HepG2 (cell line): Measurements from ENCODE around the gene CREB3. TPM values are rescaled to one million over a fixed set of nuclear protein-coding genes. Genes with fewer than 3 reads are reported as not detected.

ENCODE experiments used
- ATF1 ChIP-seq: IDR thresholded peaks from 2 replicates; pipeline ENCODE4 v1.6.1; 2016; ENCODE audit warnings: mild to moderate bottlenecking, control low read depth
- CTCF ChIP-seq: sonication (generic); formaldehyde crosslinking; IDR thresholded peaks from 2 replicates; pipeline ENCODE4 v1.5.0; 2020; ENCODE audit warnings: mild to moderate bottlenecking, missing genetic modification reagents, moderate library complexity
- ELK4 ChIP-seq: sonication (generic); formaldehyde crosslinking; IDR thresholded peaks from 2 replicates; pipeline ENCODE4 v1.9.0; 2021; ENCODE audit warnings: missing genetic modification reagents, borderline replicate concordance
- MTERF4 ChIP-seq: sonication (generic); formaldehyde crosslinking; IDR thresholded peaks from 2 replicates; pipeline ENCODE4 v1.8.0; 2023; ENCODE audit warnings: mild to moderate bottlenecking, missing genetic modification reagents
- MXD1 ChIP-seq: sonication (generic); formaldehyde crosslinking; IDR thresholded peaks from 2 replicates; pipeline ENCODE4 v1.4.0; 2020; ENCODE audit warnings: mild to moderate bottlenecking, missing genetic modification reagents
- SAP130 ChIP-seq: IDR thresholded peaks from 2 replicates; pipeline ENCODE4 v1.6.1; 2016; ENCODE audit warnings: low read depth
- TEAD2 ChIP-seq: sonication (generic); formaldehyde crosslinking; IDR thresholded peaks from 2 replicates; pipeline ENCODE4 v1.9.0; 2021; ENCODE audit warnings: missing genetic modification reagents
- ZNF12 ChIP-seq: sonication (generic); formaldehyde crosslinking; IDR thresholded peaks from 2 replicates; pipeline ENCODE4 v1.5.0; 2020; ENCODE audit warnings: missing genetic modification reagents
- ZNF30 ChIP-seq: sonication (generic); formaldehyde crosslinking; IDR thresholded peaks from 2 replicates; pipeline ENCODE4 v1.5.0; 2020; ENCODE audit warnings: mild to moderate bottlenecking, missing genetic modification reagents
- ZNF33A ChIP-seq: sonication (generic); formaldehyde crosslinking; IDR thresholded peaks from 2 replicates; pipeline ENCODE4 v1.5.1; 2020; ENCODE audit warnings: missing genetic modification reagents, mild to moderate bottlenecking, moderate library complexity, borderline replicate concordance
- ZNF7 ChIP-seq: IDR thresholded peaks from 2 replicates; pipeline ENCODE4 v1.6.1; 2016; ENCODE audit warnings: missing biosample characterization, missing genetic modification reagents
- polyA plus RNA-seq, 8 experiments: library from polyadenylated mRNA; depleted of rRNA in 3 of 8; stranded (reverse) in 7 of 8; unstranded in 1 of 8; fragments of >200 nt; fragmentation: Illumina TruSeq in 4 of 8; extraction: Trizol in 4 of 8; gene quantifications; 2 replicates each; pipeline versions ENCODE4 v1.2.1 to v1.2.3, GENCODE V29; 2011 to 2016; ENCODE audit warnings: low read depth in 4 of 8, missing spikeins in 1 of 8, mixed read lengths in 1 of 8; ENCODE audit not compliant: insufficient read depth in 1 of 8
- total RNA-seq, 5 experiments: library from RNA; depleted of rRNA; stranded (reverse); fragments of >200 nt; fragmentation: Illumina TruSeq; extraction: Trizol; gene quantifications; 2 replicates each; pipeline ENCODE4 v1.2.3, GENCODE V29; 2016; ENCODE audit warnings: low read depth in 1 of 5
- TF ChIP-seq, protein P1 (sequence below): IDR thresholded peaks from 2 replicates; pipeline ENCODE4 v1.6.1; 2016
- TF ChIP-seq, protein P2 (sequence below): sonication (generic); formaldehyde crosslinking; IDR thresholded peaks from 2 replicates; pipeline ENCODE4 v1.4.0; 2020; ENCODE audit warnings: missing genetic modification reagents
- TF ChIP-seq, protein P3 (sequence below): sonication (generic); formaldehyde crosslinking; IDR thresholded peaks from 2 replicates; pipeline ENCODE4 v1.4.0; 2020; ENCODE audit warnings: mild to moderate bottlenecking, missing genetic modification reagents, borderline replicate concordance

The CREB3 gene
- total and polyA plus RNA-seq, 2 of the 13 experiments (the other 11 are each of a cell fraction or from before 2014, with no cell fraction given), result 11.1 to 34.2 TPM

DNA sequence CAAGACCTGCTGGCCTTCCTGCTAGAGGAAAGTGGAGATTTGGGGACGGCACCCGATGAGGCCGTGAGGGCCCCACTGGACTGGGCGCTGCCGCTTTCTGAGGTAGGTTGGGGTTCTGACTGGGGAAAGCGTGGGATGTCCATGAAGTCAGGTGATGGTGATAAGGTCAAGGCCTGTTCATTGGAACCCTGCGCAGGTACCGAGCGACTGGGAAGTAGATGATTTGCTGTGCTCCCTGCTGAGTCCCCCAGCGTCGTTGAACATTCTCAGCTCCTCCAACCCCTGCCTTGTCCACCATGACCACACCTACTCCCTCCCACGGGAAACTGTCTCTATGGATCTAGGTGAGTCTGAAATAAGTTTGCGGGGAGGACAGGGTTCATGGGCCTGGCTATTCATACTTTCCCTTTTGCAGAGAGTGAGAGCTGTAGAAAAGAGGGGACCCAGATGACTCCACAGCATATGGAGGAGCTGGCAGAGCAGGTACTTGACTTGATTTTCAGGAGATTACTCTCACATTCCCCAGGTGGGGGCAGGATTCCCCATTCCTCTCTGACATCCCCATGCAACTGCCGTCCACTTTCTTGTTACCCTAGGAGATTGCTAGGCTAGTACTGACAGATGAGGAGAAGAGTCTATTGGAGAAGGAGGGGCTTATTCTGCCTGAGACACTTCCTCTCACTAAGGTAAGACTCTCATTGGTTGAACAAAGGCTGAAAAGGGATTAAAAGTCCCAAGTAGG lies 505 bp downstream of the CREB3 start (continued):
- no peak for TF ChIP-seq ELK4
- TF ChIP-seq MXD1 (CRISPR knock-in tag), result 0 out of 2 replicates have a peak, but pooled peaks have one; percentile 6
- TF ChIP-seq, protein P1, sequence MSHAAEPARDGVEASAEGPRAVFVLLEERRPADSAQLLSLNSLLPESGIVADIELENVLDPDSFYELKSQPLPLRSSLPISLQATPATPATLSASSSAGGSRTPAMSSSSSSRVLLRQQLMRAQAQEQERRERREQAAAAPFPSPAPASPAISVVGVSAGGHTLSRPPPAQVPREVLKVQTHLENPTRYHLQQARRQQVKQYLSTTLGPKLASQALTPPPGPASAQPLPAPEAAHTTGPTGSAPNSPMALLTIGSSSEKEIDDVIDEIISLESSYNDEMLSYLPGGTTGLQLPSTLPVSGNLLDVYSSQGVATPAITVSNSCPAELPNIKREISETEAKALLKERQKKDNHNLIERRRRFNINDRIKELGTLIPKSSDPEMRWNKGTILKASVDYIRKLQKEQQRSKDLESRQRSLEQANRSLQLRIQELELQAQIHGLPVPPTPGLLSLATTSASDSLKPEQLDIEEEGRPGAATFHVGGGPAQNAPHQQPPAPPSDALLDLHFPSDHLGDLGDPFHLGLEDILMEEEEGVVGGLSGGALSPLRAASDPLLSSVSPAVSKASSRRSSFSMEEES (CRISPR knock-in tag), result 0 out of 2 replicates have a peak, but pooled peaks have one; percentile 17
- peak; percentile 32; the same call in 1 of the 2 replicates for TF ChIP-seq SAP130 (CRISPR knock-in tag)
- 0 out of 2 replicates have a peak, but pooled peaks have one; percentile 5 for TF ChIP-seq TEAD2
- peak; percentile 53; the same call in 1 of the 2 replicates for TF ChIP-seq CTCF (CRISPR knock-in tag)
- TF ChIP-seq MTERF4, result peak; percentile 61; the same call in 1 of the 2 replicates
- 0 out of 2 replicates have a peak, but pooled peaks have one; percentile 19 for TF ChIP-seq ZNF30 (CRISPR knock-in tag)
- peak; percentile 12; the same call in 1 of the 2 replicates for TF ChIP-seq ZNF33A (CRISPR knock-in tag)
- TF ChIP-seq ZNF12 (CRISPR knock-in tag), result peak; percentile 4; the same call in 1 of the 2 replicates
- 0 out of 2 replicates have a peak, but pooled peaks have one; percentile 8 for TF ChIP-seq ZNF7 (CRISPR knock-in tag)
- TF ChIP-seq, protein P2, sequence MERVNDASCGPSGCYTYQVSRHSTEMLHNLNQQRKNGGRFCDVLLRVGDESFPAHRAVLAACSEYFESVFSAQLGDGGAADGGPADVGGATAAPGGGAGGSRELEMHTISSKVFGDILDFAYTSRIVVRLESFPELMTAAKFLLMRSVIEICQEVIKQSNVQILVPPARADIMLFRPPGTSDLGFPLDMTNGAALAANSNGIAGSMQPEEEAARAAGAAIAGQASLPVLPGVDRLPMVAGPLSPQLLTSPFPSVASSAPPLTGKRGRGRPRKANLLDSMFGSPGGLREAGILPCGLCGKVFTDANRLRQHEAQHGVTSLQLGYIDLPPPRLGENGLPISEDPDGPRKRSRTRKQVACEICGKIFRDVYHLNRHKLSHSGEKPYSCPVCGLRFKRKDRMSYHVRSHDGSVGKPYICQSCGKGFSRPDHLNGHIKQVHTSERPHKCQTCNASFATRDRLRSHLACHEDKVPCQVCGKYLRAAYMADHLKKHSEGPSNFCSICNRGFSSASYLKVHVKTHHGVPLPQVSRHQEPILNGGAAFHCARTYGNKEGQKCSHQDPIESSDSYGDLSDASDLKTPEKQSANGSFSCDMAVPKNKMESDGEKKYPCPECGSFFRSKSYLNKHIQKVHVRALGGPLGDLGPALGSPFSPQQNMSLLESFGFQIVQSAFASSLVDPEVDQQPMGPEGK (CRISPR knock-in tag), result 0 out of 2 replicates have a peak, but pooled peaks have one; percentile 7
- TF ChIP-seq ATF1 (CRISPR knock-in tag), result no peak
- TF ChIP-seq, protein P3, sequence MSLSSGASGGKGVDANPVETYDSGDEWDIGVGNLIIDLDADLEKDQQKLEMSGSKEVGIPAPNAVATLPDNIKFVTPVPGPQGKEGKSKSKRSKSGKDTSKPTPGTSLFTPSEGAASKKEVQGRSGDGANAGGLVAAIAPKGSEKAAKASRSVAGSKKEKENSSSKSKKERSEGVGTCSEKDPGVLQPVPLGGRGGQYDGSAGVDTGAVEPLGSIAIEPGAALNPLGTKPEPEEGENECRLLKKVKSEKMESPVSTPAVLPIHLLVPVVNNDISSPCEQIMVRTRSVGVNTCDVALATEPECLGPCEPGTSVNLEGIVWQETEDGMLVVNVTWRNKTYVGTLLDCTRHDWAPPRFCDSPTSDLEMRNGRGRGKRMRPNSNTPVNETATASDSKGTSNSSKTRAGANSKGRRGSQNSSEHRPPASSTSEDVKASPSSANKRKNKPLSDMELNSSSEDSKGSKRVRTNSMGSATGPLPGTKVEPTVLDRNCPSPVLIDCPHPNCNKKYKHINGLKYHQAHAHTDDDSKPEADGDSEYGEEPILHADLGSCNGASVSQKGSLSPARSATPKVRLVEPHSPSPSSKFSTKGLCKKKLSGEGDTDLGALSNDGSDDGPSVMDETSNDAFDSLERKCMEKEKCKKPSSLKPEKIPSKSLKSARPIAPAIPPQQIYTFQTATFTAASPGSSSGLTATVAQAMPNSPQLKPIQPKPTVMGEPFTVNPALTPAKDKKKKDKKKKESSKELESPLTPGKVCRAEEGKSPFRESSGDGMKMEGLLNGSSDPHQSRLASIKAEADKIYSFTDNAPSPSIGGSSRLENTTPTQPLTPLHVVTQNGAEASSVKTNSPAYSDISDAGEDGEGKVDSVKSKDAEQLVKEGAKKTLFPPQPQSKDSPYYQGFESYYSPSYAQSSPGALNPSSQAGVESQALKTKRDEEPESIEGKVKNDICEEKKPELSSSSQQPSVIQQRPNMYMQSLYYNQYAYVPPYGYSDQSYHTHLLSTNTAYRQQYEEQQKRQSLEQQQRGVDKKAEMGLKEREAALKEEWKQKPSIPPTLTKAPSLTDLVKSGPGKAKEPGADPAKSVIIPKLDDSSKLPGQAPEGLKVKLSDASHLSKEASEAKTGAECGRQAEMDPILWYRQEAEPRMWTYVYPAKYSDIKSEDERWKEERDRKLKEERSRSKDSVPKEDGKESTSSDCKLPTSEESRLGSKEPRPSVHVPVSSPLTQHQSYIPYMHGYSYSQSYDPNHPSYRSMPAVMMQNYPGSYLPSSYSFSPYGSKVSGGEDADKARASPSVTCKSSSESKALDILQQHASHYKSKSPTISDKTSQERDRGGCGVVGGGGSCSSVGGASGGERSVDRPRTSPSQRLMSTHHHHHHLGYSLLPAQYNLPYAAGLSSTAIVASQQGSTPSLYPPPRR (CRISPR knock-in tag), result peak; percentile 41; the same call in 1 of the 2 replicates
